Skeletal muscle tissue (tissue), 4 donors: ENCODE results near the gene TOP3B. TPM values are rescaled to one million over a fixed set of nuclear protein-coding genes. Genes with fewer than 3 reads are reported as not detected.

ENCODE experiments used
- H3K27ac ChIP-seq: one replicate; pipeline ENCODE4 v1.7.0; 2013; ENCODE audit warnings: mild to moderate bottlenecking, low read depth, low read length, inconsistent platforms
- H3K27me3 ChIP-seq, 3 donors: one replicate each; pipeline ENCODE4 v1.7.0; 2013; ENCODE audit warnings: low read length in 3 of 3; ENCODE audit not compliant: control insufficient read depth in 3 of 3, insufficient read depth in 3 of 3
- H3K36me3 ChIP-seq, 3 donors: one replicate each; pipeline ENCODE4 v1.7.0; 2013; ENCODE audit warnings: low read length in 3 of 3; ENCODE audit not compliant: control insufficient read depth in 3 of 3, insufficient read depth in 3 of 3
- H3K4me1 ChIP-seq, 3 donors: one replicate each; pipeline ENCODE4 v1.7.0; 2013; ENCODE audit warnings: low read length in 3 of 3, mild to moderate bottlenecking in 3 of 3; ENCODE audit not compliant: control insufficient read depth in 3 of 3, insufficient read depth in 3 of 3
- H3K4me3 ChIP-seq, 3 donors: one replicate each; pipeline ENCODE4 v1.7.0; 2013; ENCODE audit warnings: low read length in 3 of 3
- H3K9ac ChIP-seq, 3 donors: one replicate each; pipeline ENCODE4 v1.7.0; 2013; ENCODE audit warnings: low read length in 3 of 3, mild to moderate bottlenecking in 3 of 3, moderate library complexity in 2 of 3, low read depth in 1 of 3
- H3K9me3 ChIP-seq, 3 donors: one replicate each; pipeline ENCODE4 v1.7.0; 2013; ENCODE audit warnings: low read length in 3 of 3; ENCODE audit not compliant: control insufficient read depth in 3 of 3
- total RNA-seq: library from RNA; depleted of rRNA; stranded (reverse); fragments of >200 nt; gene quantifications from one replicate; pipeline ENCODE4 v1.2.3, GENCODE V29; 2014
- donor health status: Osteomylitis.

The TOP3B gene
- total RNA-seq, 1 donor from 2014 or later, result 14.1 TPM

GRCh38 chr22:21931056-21931455, 51.5 kb downstream of the TOP3B start:
- Histone ChIP-seq H3K4me3 (no peak overlapping the region), H3K9ac (no peak overlapping the region), H3K27ac (no peak overlapping the region), H3K36me3 (peaks cover 53 to 61% (median 59%) of the 10 kb centered on the region in 3 donors), H3K9me3 (no peaks in the 10 kb centered on the region), H3K4me1 (peaks cover 0 to 2% (median 0%) of the 10 kb centered on the region in 3 donors), H3K27me3 (no peaks in the 10 kb centered on the region)

- no peak overlapping the region for H3K4me3 ChIP-seq
- peaks cover 55 to 66% (median 64%) of the 10 kb centered on the region in 3 donors for H3K36me3 ChIP-seq
- H3K9me3 ChIP-seq, result no peaks in the 10 kb centered on the region
- no peaks in the 10 kb centered on the region for H3K27me3 ChIP-seq
- no peaks in the 10 kb centered on the region for H3K4me1 ChIP-seq
- no peak overlapping the region for H3K9ac ChIP-seq
- H3K27ac ChIP-seq, result no peak overlapping the region
These were observed 53.3 kb downstream of the TOP3B start for GRCh38 chr22:21929253-21929652.

GRCh38 chr22:21928048-21928447, 54.5 kb downstream of the TOP3B start:
- H3K9me3 ChIP-seq, result no peaks in the 10 kb centered on the region
- no peaks in the 10 kb centered on the region for H3K4me1 ChIP-seq
- no peak overlapping the region for H3K4me3 ChIP-seq
- no peak overlapping the region for H3K27ac ChIP-seq
- no peak overlapping the region for H3K9ac ChIP-seq
- peaks cover 52 to 61% (median 57%) of the 10 kb centered on the region in 3 donors for H3K36me3 ChIP-seq
- no peaks in the 10 kb centered on the region for H3K27me3 ChIP-seq

- H3K4me3 ChIP-seq, result no peak overlapping the region
- peaks cover 45 to 54% (median 53%) of the 10 kb centered on the region in 3 donors for H3K36me3 ChIP-seq
- H3K9me3 ChIP-seq, result no peaks in the 10 kb centered on the region
- H3K27me3 ChIP-seq, result no peaks in the 10 kb centered on the region
- H3K9ac ChIP-seq, result no peak overlapping the region
- no peaks in the 10 kb centered on the region for H3K4me1 ChIP-seq
- H3K27ac ChIP-seq, result no peak overlapping the region
These were observed 55.3 kb downstream of the TOP3B start for GRCh38 chr22:21927174-21927823.

- Histone ChIP-seq H3K4me3 (no peak overlapping the region), H3K36me3 (peaks cover 43 to 51% (median 50%) of the 10 kb centered on the region in 3 donors), H3K9me3 (no peaks in the 10 kb centered on the region), H3K4me1 (no peaks in the 10 kb centered on the region), H3K27me3 (no peaks in the 10 kb centered on the region), H3K27ac (no peak overlapping the region), H3K9ac (no peak overlapping the region)
These were observed 55.9 kb downstream of the TOP3B start for GRCh38 chr22:21926728-21927127.

- H3K27me3 ChIP-seq, result no peaks in the 10 kb centered on the region
- H3K36me3 ChIP-seq, result peaks cover 25 to 26% (median 25%) of the 10 kb centered on the region in 3 donors
- no peak overlapping the region for H3K4me3 ChIP-seq
- H3K9me3 ChIP-seq, result no peaks in the 10 kb centered on the region
- H3K27ac ChIP-seq, result no peak overlapping the region
- no peaks in the 10 kb centered on the region for H3K4me1 ChIP-seq
- H3K9ac ChIP-seq, result no peak overlapping the region
These were observed 59.4 kb downstream of the TOP3B start for GRCh38 chr22:21923163-21923561.

- Histone ChIP-seq H3K4me1 (peaks cover 0 to 2% (median 0%) of the 10 kb centered on the region in 3 donors), H3K9me3 (no peaks in the 10 kb centered on the region), H3K27me3 (no peaks in the 10 kb centered on the region), H3K27ac (no peak overlapping the region), H3K4me3 (no peak overlapping the region), H3K9ac (no peak overlapping the region), H3K36me3 (peaks cover 22 to 25% (median 22%) of the 10 kb centered on the region in 3 donors)
These were observed 60.0 kb downstream of the TOP3B start for GRCh38 chr22:21922370-21923162.

GRCh38 chr22:21921729-21922128, 60.9 kb downstream of the TOP3B start:
- peaks cover 0 to 7% (median 4%) of the 10 kb centered on the region in 3 donors for H3K4me1 ChIP-seq
- no peaks in the 10 kb centered on the region for H3K27me3 ChIP-seq
- no peak overlapping the region for H3K27ac ChIP-seq
- H3K9ac ChIP-seq, result no peak overlapping the region
- peaks cover 13 to 22% (median 14%) of the 10 kb centered on the region in 3 donors for H3K36me3 ChIP-seq
- no peaks in the 10 kb centered on the region for H3K9me3 ChIP-seq
- no peak overlapping the region for H3K4me3 ChIP-seq

GRCh38 chr22:21921184-21921721, 61.3 kb downstream of the TOP3B start:
- Histone ChIP-seq H3K9me3 (no peaks in the 10 kb centered on the region), H3K4me1 (peaks cover 0 to 7% (median 4%) of the 10 kb centered on the region in 3 donors), H3K36me3 (peaks cover 11 to 20% (median 14%) of the 10 kb centered on the region in 3 donors), H3K9ac (no peak overlapping the region), H3K27me3 (no peaks in the 10 kb centered on the region), H3K4me3 (no peak overlapping the region), H3K27ac (no peak overlapping the region)
